A673 (cell line): ENCODE results near the gene ESR2. TPM values are rescaled to one million over a fixed set of nuclear protein-coding genes. Genes with fewer than 3 reads are reported as not detected.

Source experiments
- BruUV-seq: library from RNA; stranded (reverse); fragments of 400-500 nt; replicated peaks from 2 replicates; lab custom pipeline; 2021; lab: Mats Ljungman, UMichigan
- CTCF ChIA-PET: fragments of 300-600 bp; sonication (Branson Sonifier 250); formaldehyde crosslinking; loops from one replicate; lab custom pipeline; 2022; ENCODE audit warnings: antibody characterized with exemption; lab: Charles Lee
- POLR2A ChIA-PET: fragments of 300-600 bp; sonication (Branson Sonifier 250); formaldehyde crosslinking; loops from one replicate; lab custom pipeline; 2022; ENCODE audit warnings: antibody characterized with exemption; ENCODE audit not compliant: low non-redundant PET; lab: Charles Lee
- DNase-seq: peaks from one replicate; pipeline ENCODE4 v3.0.0-alpha.2; 2015; ENCODE audit warnings: low spot score
- H3K27ac ChIP-seq: fragments of 200-600 bp; sonication (generic); 2 replicates; pipeline ENCODE4 v1.5.1; 2016; ENCODE audit warnings: mixed run types, low read depth, mild to moderate bottlenecking, mixed read lengths, antibody characterized with exemption, low read length; ENCODE audit not compliant: poor library complexity, severe bottlenecking
- H3K27me3 ChIP-seq: fragments of 200-600 bp; sonication (generic); replicated peaks from 2 replicates; pipeline ENCODE4 v1.6.1; 2017; ENCODE audit warnings: mixed run types, low read depth, mild to moderate bottlenecking, mixed read lengths, antibody characterized with exemption, low read length; ENCODE audit not compliant: insufficient read depth, poor library complexity
- H3K36me3 ChIP-seq: fragments of 200-600 bp; sonication (generic); 2 replicates; pipeline ENCODE4 v1.6.1; 2016; ENCODE audit warnings: mixed run types, mild to moderate bottlenecking, mixed read lengths, antibody characterized with exemption, low read length; ENCODE audit not compliant: insufficient read depth, poor library complexity, severe bottlenecking
- H3K4me1 ChIP-seq: fragments of 200-600 bp; sonication (generic); 2 replicates; pipeline ENCODE4 v1.6.1; 2017; ENCODE audit warnings: mixed run types, mild to moderate bottlenecking, mixed read lengths, antibody characterized with exemption, low read length; ENCODE audit not compliant: insufficient read depth, poor library complexity, severe bottlenecking
- H3K4me3 ChIP-seq: fragments of 200-600 bp; sonication (generic); 2 replicates; pipeline ENCODE4 v1.5.1; 2016; ENCODE audit warnings: low read depth, mixed run types, mild to moderate bottlenecking, mixed read lengths, low read length; ENCODE audit not compliant: poor library complexity, severe bottlenecking
- H3K9me3 ChIP-seq: fragments of 200-600 bp; sonication (generic); 2 replicates; pipeline ENCODE4 v1.6.1; 2016; ENCODE audit warnings: mixed run types, low read depth, mild to moderate bottlenecking, mixed read lengths, antibody characterized with exemption, low read length; ENCODE audit not compliant: poor library complexity, severe bottlenecking
- CTCF ChIP-seq: fragments of 300-800, 200-600 bp; sonication (generic); conservative IDR thresholded peaks from 2 replicates; pipeline ENCODE4 v1.5.1; 2017; ENCODE audit warnings: low read depth, mild to moderate bottlenecking, antibody characterized with exemption, low read length, moderate library complexity, mixed read lengths
- EZH2 ChIP-seq: fragments of 200-600 bp; sonication (generic); IDR thresholded peaks from 2 replicates; pipeline ENCODE4 v1.6.1; 2017; ENCODE audit warnings: borderline replicate concordance, low read depth, mild to moderate bottlenecking, mixed read lengths, antibody characterized with exemption, low read length; ENCODE audit not compliant: poor library complexity, severe bottlenecking
- intact Hi-C: fragments of 100-400 bp; cut with micrococcal nuclease; formaldehyde crosslinking; loops from one replicate; pipeline ENCODE4 v1.10.0; 2022; ENCODE audit not compliant: unreplicated experiment
- total RNA-seq: library from RNA; stranded (reverse); gene quantifications from 2 replicates; pipeline ENCODE4 v1.2.3, GENCODE V29; 2021

The ESR2 gene
- total RNA-seq, 1 experiment from 2014 or later: 0.71 TPM

GRCh38 chr14:64245491-64245890, 48.7 kb downstream of the ESR2 start:
- no TSS peak for BruUV-seq
- H3K4me1 ChIP-seq: no peaks in the 10 kb centered on the region
- H3K27me3 ChIP-seq: no peaks in the 10 kb centered on the region
- no peaks in the 10 kb centered on the region for H3K9me3 ChIP-seq
- ChIA-PET CTCF (no interaction called here), POLR2A (no interaction called here)
- intact Hi-C loops: no loop called here
- no peak overlapping the region for H3K4me3 ChIP-seq
- TF ChIP-seq CTCF (no peak), EZH2 (no peak)
- no peak for DNase-seq
- H3K36me3 ChIP-seq: no peaks in the 10 kb centered on the region
- no peak overlapping the region for H3K27ac ChIP-seq

GRCh38 chr14:64244279-64244678, 49.9 kb downstream of the ESR2 start:
- no TSS peak for BruUV-seq
- Histone ChIP-seq H3K9me3 (no peaks in the 10 kb centered on the region), H3K36me3 (no peaks in the 10 kb centered on the region), H3K27me3 (no peaks in the 10 kb centered on the region), H3K4me3 (no peak overlapping the region), H3K4me1 (no peaks in the 10 kb centered on the region), H3K27ac (no peak overlapping the region)
- DNase-seq: no peak
- ChIA-PET CTCF (no interaction called here), POLR2A (no interaction called here)
- intact Hi-C loops: no loop called here
- TF ChIP-seq EZH2 (no peak), CTCF (no peak)

DNA sequence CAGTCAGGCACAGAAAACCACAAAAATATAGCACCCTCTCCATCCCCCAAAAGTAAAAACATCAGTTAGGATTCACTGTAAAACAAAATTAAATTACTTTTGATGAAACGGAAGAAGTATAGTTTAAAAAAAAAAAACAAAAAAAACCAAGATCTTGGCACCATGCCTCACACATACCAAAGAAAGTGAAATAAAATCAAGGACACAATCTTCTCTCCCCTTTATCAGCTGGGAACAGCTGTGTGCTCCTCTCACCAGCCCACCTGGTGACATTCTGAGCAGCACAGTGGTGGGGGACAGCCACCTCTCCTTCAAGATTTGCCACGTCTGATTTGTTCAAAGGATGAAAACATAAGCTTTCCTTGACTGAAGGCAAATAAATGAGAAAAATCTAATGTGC, 55.5 kb downstream of the ESR2 start:
- H3K9me3 ChIP-seq: no peaks in the 10 kb centered on the region
- no peaks in the 10 kb centered on the region for H3K36me3 ChIP-seq
- H3K4me3 ChIP-seq: no peak overlapping the region
- H3K27me3 ChIP-seq: no peaks in the 10 kb centered on the region
- H3K27ac ChIP-seq: no peak overlapping the region
- BruUV-seq: no TSS peak
- intact Hi-C loops: no loop called here
- POLR2A ChIA-PET: no interaction called here
- no peaks in the 10 kb centered on the region for H3K4me1 ChIP-seq
- DNase-seq: no peak
- CTCF ChIA-PET: no interaction called here
- TF ChIP-seq EZH2 (no peak), CTCF (no peak)
